ENCODE measurements around the gene SLC1A6.
"Not testable (repeated sequence)": the region's sequence is repeated elsewhere in the genome, so short reads cannot be mapped to it uniquely, and the experiment has no call there.

Gene SLC1A6

DNA sequence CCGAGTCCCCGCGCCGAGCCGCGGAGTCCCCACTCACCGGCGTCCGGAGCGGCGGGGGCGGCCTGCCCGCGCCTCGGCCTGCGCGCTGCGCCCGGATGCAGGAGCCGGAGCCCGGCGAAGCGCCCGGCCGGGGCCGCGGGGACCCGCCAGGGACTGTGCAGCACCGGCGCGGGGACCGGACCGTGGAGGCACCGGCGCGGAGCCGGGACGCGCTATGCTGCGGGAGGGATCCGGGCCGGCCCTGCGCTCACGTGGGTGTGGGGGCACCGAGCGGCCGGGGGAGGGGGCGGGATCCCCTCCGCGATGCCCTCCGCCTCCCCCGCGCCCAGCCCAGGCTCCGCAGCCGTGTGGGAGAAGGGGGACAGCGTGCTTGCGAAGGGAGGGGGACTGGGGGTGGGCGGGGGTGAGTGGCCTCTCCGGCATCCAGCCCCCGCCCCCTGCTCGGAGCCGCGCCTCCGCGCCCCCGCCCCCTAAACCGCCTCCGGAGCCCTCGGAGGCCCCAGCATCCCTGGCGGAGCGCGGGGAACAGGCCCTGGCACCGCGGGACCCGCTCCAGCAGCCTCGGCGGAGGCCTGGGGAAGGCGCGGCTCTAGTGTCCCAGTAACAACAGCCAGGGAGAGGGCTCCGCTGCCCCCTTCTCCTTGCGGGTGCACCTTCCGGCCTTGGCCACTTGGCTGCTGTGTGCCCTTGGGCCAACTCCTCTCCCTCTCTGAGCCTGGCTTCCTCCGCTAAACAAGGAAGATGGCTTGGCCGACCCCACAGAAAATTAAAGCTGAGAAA is at the start of gene SLC1A6:
SLC1A6 (minus strand) TSS at position 389 of the 780 bp plus-strand sequence. CDS start 6,954 bp downstream, outside the sequence.
- Histone ChIP-seq H3K4me1 (ENCODE audit: control insufficient read depth, insufficient read depth, low read length) (no peaks in the 10 kb centered on the region), H3K4me3 (ENCODE audit: low read length) (no peak within 1 kb of the TSS), H3K36me3 (ENCODE audit: control insufficient read depth, insufficient read depth, low read length) (no peaks in the 10 kb centered on the region), H3K9ac (ENCODE audit: low read length) (no peak within 1 kb of the TSS), H3K27me3 (ENCODE audit: control insufficient read depth, insufficient read depth, low read length) (peaks cover 9% of the 10 kb centered on the region), H3K27ac (ENCODE audit: low read depth, low read length) (no peak within 1 kb of the TSS)

DNA sequence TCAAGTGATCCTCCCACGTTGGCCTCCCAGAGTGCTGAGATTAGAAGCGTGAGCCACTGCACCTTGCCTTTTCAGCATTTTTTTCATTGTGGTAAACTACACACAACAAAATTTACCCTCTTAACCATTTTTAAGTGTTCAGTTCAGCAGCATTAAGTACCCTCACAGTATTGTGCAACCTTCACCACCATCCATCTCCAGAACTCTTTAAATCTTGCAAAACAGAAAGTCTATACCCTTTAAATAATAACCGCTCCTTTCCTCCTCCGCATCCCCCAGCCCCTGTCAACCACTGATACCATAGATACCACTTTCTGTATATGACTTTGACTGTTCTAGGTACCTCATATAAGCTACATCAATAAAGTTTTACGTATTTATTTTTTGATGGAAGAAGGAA is 48.8 kb upstream of the SLC1A6 start:
- Histone ChIP-seq H3K4me1 (ENCODE audit: control insufficient read depth, insufficient read depth, low read length) (no peaks in the 10 kb centered on the region), H3K27me3 (ENCODE audit: control insufficient read depth, insufficient read depth, low read length) (peaks cover 2% of the 10 kb centered on the region), H3K36me3 (ENCODE audit: control insufficient read depth, insufficient read depth, low read length) (no peaks in the 10 kb centered on the region), H3K9ac (ENCODE audit: low read length) (no peak overlapping the region), H3K4me3 (ENCODE audit: low read length) (no peak overlapping the region), H3K27ac (ENCODE audit: low read depth, low read length) (no peak overlapping the region)

DNA sequence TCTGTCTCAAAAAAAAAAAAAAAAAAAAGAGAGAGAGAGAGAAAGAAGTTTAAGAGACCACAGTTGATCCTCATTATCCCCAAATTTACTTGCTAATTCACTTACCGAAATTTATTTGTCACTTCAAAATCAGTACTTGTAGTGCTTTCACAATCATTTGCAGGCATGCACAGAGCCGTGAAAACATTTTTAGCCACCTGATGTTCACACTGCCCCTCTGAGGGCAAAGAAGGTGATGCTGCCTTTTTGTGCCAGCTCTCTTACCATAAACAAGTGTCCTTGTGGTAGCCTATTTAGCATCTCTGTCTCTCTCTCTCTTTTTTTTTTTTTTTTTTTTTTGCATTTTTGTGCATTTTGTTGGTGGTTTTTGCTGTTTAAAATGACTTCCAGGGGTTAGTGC is 45.6 kb upstream of the SLC1A6 start:
- no peak overlapping the region for H3K9ac ChIP-seq (ENCODE audit: low read length)
- no peaks in the 10 kb centered on the region for H3K36me3 ChIP-seq (ENCODE audit: control insufficient read depth, insufficient read depth, low read length)
- H3K4me1 ChIP-seq (ENCODE audit: control insufficient read depth, insufficient read depth, low read length) = no peaks in the 10 kb centered on the region
- no peak overlapping the region for H3K27ac ChIP-seq (ENCODE audit: low read depth, low read length)
- no peaks in the 10 kb centered on the region for H3K27me3 ChIP-seq (ENCODE audit: control insufficient read depth, insufficient read depth, low read length)
- H3K4me3 ChIP-seq (ENCODE audit: low read length) = no peak overlapping the region

DNA sequence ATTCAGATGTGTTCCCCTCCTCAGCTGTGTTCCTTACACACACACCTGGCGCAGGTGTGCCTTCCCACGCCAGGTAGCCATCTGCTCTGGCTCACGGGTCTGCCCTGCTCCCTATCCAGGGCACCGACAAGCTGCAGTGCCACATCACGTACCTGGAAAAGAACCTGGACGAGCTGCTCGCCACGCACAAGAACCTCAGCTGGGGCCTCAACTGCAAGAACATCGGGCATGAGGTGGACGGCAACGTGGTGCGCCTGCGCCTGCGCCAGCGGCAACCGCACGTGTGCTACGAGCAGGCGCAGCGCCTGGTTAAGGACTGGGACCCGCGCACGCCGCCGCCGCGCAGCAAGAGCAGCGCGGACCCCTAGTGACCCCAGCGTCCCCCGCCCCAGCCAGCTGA is 43.1 kb upstream of the SLC1A6 start:
- H3K4me3 ChIP-seq (ENCODE audit: low read length) = no peak overlapping the region
- no peak overlapping the region for H3K9ac ChIP-seq (ENCODE audit: low read length)
- H3K27ac ChIP-seq (ENCODE audit: low read depth, low read length) = no peak overlapping the region
- no peaks in the 10 kb centered on the region for H3K4me1 ChIP-seq (ENCODE audit: control insufficient read depth, insufficient read depth, low read length)
- H3K27me3 ChIP-seq (ENCODE audit: control insufficient read depth, insufficient read depth, low read length) = no peaks in the 10 kb centered on the region
- no peaks in the 10 kb centered on the region for H3K36me3 ChIP-seq (ENCODE audit: control insufficient read depth, insufficient read depth, low read length)

DNA sequence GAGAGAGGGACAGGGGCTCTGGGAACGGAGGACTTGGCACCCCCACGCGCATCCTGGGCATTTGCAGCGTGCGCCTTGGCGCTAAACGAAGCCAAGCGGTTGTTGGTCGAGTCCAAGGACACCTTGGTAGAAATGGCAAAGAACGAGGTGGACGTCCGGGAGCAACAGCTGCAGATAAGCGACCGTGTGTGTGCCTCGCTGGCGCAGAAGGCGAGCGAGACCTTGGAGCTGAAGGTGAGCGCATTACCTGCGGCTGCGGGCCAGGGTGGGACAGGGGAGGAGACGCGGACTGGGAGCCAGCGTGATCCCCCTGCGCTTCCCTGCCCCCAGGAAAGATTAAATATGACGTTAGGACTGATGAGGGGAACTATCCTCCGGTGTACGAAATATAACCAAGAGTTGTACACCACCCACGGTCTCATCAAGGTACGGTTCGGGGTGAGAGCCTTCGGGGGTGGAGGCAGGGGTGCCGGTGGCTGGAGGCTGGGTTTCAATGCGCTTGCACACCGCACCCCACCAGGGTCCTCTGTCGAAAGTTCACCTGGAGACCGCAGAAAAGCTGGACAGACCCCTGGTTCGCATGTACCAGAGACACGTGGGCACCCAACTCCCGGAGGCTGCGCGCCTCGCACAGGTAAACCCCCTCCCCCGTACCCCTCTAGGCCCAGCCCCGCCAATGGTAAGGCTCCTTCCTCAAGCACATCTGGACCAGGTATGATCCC is 41.8 kb upstream of the SLC1A6 start:
- H3K27me3 ChIP-seq (ENCODE audit: control insufficient read depth, insufficient read depth, low read length) = no peaks in the 10 kb centered on the region
- H3K4me1 ChIP-seq (ENCODE audit: control insufficient read depth, insufficient read depth, low read length) = no peaks in the 10 kb centered on the region
- no peak overlapping the region for H3K27ac ChIP-seq (ENCODE audit: low read depth, low read length)
- H3K4me3 ChIP-seq (ENCODE audit: low read length) = no peak overlapping the region
- H3K9ac ChIP-seq (ENCODE audit: low read length) = no peak overlapping the region
- H3K36me3 ChIP-seq (ENCODE audit: control insufficient read depth, insufficient read depth, low read length) = no peaks in the 10 kb centered on the region

DNA sequence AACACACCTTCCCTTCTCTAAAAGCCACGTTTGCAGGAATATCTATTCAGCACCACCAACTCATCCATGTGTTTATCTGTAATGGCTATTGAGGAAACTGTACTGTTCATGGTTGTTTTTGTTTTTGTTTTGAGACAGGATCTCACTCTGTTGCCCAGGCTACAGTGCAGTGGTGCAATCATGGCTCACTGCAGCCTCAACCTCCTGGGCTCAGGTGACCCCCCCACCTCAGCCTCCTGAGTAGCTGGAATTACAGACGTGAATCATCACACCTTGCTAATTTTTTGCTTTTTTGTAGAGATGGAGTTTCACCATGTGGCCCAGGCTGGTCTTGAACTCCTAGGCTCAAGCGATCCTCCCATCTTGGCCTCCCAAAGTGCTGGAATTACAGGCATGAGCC is 39.2 kb upstream of the SLC1A6 start:
- H3K9ac ChIP-seq (ENCODE audit: low read length); H3K4me1 ChIP-seq (ENCODE audit: control insufficient read depth, insufficient read depth, low read length); H3K36me3 ChIP-seq (ENCODE audit: control insufficient read depth, insufficient read depth, low read length); H3K27ac ChIP-seq (ENCODE audit: low read depth, low read length); H3K4me3 ChIP-seq (ENCODE audit: low read length); H3K27me3 ChIP-seq (ENCODE audit: control insufficient read depth, insufficient read depth, low read length): not testable (repeated sequence)

DNA sequence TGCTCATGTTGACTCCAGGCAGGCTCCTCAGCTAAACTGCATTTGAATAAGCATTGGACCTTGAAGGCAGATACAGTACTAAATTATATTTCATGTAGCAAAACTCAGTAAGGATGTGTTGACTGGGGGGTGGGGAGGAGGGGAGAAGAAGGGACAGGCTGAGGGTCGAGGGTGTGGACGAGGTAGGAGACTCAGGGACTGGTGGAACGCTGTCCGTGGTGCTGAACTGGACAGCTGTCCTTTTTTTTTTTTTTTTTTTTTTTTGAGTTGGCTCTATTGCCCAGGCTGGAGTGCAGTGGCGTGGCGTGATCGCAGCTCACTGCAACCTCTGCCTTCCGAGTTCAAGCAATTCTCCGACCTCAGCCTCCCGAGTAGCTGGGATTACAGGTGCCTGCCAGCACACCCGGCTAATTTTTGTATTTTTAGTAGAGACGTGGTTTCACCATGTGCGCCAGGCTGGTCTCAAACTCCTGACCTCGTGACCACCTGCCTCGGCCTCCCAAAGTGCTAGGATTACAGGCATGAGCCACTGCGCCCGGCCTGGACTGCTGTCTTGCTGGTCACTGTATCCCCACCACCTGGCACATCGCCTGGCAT is 36.4 kb upstream of the SLC1A6 start:
- H3K27me3 ChIP-seq (ENCODE audit: control insufficient read depth, insufficient read depth, low read length) = peaks cover 3% of the 10 kb centered on the region
- H3K36me3 ChIP-seq (ENCODE audit: control insufficient read depth, insufficient read depth, low read length) = no peaks in the 10 kb centered on the region
- H3K27ac ChIP-seq (ENCODE audit: low read depth, low read length) = no peak overlapping the region
- H3K9ac ChIP-seq (ENCODE audit: low read length) = no peak overlapping the region
- H3K4me3 ChIP-seq (ENCODE audit: low read length) = no peak overlapping the region
- no peaks in the 10 kb centered on the region for H3K4me1 ChIP-seq (ENCODE audit: control insufficient read depth, insufficient read depth, low read length)

DNA sequence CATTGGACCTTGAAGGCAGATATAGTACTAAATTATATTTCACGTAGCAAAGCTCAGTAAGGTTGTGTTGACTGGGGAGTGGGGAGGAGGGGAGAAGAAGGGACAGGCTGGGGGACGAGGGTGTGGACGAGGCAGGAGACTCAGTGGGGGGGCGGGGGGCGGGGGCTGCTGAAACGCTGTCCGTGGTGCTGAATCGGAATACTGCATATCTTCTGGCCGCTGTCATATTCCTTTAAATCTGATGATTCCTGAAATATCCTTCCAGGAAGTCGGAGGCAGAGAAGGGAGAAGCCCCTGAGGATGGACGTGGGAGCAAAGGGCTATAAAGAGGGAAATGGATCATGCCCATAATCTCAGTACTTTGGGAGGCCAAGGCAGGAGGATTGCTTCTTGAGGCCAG is 34.9 kb upstream of the SLC1A6 start:
- Histone ChIP-seq H3K4me3 (ENCODE audit: low read length) (no peak overlapping the region), H3K36me3 (ENCODE audit: control insufficient read depth, insufficient read depth, low read length) (no peaks in the 10 kb centered on the region), H3K4me1 (ENCODE audit: control insufficient read depth, insufficient read depth, low read length) (no peaks in the 10 kb centered on the region), H3K27ac (ENCODE audit: low read depth, low read length) (no peak overlapping the region), H3K27me3 (ENCODE audit: control insufficient read depth, insufficient read depth, low read length) (peaks cover 3% of the 10 kb centered on the region), H3K9ac (ENCODE audit: low read length) (no peak overlapping the region)

DNA sequence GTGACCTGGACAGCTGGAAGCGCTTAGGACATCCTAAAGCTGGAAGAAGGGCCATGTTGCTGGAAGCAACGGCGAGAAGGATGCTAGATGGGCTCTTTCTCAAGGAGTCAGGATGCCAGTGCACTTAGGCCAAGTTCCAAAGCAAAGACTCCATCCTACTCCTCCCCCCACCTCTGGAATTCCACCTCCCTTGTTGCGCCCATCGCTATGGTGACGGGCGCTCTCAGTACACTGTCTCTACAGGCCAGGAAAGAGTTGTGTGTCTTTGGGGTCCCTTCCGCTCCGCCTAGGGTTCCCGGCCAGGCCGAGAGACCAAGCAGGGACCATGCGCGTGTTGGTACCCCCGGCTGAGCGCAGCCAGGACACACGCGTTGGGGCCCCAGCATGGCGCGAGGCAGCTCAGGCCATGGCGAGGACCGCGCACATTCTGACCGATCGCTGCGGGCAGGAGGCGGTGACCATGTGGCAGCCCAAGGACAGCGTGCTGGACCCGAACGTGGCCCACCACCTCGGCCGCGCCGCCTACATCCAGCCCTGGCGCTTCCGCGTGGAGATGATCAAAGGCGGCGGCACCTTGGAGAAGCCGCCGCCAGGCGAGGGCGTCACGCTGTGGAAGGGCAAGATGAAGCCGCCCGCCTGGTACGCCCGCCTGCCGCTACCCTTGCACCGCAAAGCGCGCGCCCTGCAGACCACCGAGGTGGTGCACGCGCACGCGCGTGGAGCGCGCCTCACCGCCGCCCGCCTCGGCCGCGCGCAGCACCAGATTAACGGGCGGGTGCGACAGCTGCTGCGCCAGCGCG is 31.0 kb upstream of the SLC1A6 start:
- Histone ChIP-seq H3K4me3 (ENCODE audit: low read length) (no peak overlapping the region), H3K9ac (ENCODE audit: low read length) (no peak overlapping the region)

DNA sequence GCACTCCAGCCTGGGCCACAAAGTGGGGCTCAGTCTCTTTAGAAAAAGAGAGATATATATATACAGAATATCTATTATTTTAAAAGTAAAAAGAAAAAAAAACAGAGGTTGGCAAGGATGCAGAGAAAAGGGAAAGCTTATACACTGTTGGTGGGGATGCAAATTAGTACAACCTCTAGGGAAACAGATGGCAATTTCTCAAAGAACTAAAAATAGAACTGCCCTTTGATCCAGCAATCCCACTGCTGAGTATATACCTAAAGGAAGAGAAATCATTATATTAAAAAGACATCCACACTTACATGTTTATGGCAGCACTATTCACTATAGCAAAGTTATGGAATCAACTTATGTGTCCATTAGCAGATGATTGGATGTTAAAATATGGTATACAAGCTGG is 28.6 kb upstream of the SLC1A6 start:
- Histone ChIP-seq H3K27me3 (ENCODE audit: control insufficient read depth, insufficient read depth, low read length) (peaks cover 3% of the 10 kb centered on the region), H3K27ac (ENCODE audit: low read depth, low read length) (no peak overlapping the region), H3K4me1 (ENCODE audit: control insufficient read depth, insufficient read depth, low read length) (no peaks in the 10 kb centered on the region), H3K9ac (ENCODE audit: low read length) (no peak overlapping the region), H3K36me3 (ENCODE audit: control insufficient read depth, insufficient read depth, low read length) (no peaks in the 10 kb centered on the region), H3K4me3 (ENCODE audit: low read length) (no peak overlapping the region)

More for the DNA sequence above, 31.0 kb upstream of the SLC1A6 start:
- Histone ChIP-seq H3K36me3 (ENCODE audit: control insufficient read depth, insufficient read depth, low read length) (no peaks in the 10 kb centered on the region), H3K27me3 (ENCODE audit: control insufficient read depth, insufficient read depth, low read length) (peaks cover 3% of the 10 kb centered on the region), H3K4me1 (ENCODE audit: control insufficient read depth, insufficient read depth, low read length) (no peaks in the 10 kb centered on the region), H3K27ac (ENCODE audit: low read depth, low read length) (no peak overlapping the region)

DNA sequence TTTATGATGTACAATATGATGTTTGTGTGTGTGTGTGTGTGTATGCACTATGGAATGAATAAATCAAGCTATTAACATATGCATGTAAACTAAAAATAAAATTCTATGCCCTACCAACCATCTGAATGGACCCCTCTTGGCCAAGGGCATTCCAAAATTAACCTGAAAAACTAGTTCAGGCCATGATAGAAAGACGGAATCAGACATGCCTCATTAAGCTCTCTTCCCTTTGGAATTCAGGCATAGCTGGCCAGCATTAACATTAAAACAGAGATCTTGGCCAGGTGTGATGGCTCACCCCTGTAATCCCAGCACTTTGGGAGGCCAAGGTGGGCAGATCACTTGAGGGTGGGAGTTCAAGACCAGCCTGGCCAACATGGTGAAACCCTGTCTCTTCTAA is 18.3 kb upstream of the SLC1A6 start:
- Histone ChIP-seq H3K9ac (ENCODE audit: low read length) (no peak overlapping the region), H3K4me3 (ENCODE audit: low read length) (no peak overlapping the region), H3K27me3 (ENCODE audit: control insufficient read depth, insufficient read depth, low read length) (no peaks in the 10 kb centered on the region), H3K27ac (ENCODE audit: low read depth, low read length) (no peak overlapping the region), H3K4me1 (ENCODE audit: control insufficient read depth, insufficient read depth, low read length) (no peaks in the 10 kb centered on the region), H3K36me3 (ENCODE audit: control insufficient read depth, insufficient read depth, low read length) (no peaks in the 10 kb centered on the region)

DNA sequence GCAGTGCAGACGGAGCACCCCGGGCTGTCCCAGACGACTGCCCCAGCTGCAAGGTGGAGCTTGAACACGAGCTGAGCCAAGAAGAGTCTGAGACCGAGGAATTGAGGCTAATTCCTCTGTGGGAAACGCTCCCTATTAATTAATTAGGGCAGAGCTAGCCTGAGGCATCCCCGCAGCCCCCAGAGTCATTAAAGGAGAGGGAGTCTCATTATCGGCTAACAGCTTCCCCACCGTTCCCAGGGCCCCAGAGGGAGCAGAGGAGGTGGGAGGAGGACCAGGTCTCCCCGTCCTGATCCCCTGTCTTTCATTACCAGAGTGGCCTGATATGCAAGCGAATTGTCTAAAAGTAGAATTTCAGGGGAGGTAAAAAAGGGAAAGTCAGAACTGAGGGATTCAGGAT is 13.1 kb upstream of the SLC1A6 start:
- H3K4me1 ChIP-seq (ENCODE audit: control insufficient read depth, insufficient read depth, low read length) = no peaks in the 10 kb centered on the region
- no peak overlapping the region for H3K9ac ChIP-seq (ENCODE audit: low read length)
- no peak overlapping the region for H3K27ac ChIP-seq (ENCODE audit: low read depth, low read length)
- H3K36me3 ChIP-seq (ENCODE audit: control insufficient read depth, insufficient read depth, low read length) = no peaks in the 10 kb centered on the region
- H3K4me3 ChIP-seq (ENCODE audit: low read length) = no peak overlapping the region
- H3K27me3 ChIP-seq (ENCODE audit: control insufficient read depth, insufficient read depth, low read length) = no peaks in the 10 kb centered on the region
